ENCODE measurements around the gene SCLY. TPM values are rescaled to one million over a fixed set of nuclear protein-coding genes. Genes with fewer than 3 reads are reported as not detected.

The SCLY gene
- total RNA-seq, 1 donor from 2014 or later: 21.6 TPM

DNA sequence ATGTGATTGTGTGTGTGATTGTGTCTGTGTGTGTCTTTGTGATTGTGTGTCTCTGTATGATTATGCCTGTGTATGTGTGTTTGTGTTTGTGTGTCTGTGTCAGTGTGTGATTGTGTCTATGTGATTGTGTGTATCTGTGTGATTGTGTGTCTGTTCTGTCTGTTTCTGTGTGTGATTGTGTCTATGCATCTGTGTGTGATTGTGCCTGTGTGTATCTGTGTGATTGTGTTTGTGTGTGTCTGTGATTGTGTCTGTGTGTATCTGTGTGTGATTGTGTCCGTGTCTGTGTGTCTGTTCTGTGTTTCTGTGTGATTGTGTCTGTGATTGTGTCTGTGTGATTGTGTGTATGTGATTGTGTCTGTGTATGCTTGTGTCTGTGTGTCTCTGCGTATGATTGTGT is 65.5 kb downstream of the SCLY start:
- no peak for DNase-seq (ENCODE audit: low spot score)

- no peak for DNase-seq (ENCODE audit: low spot score)
Measured at GRCh38 chr2:238126775-238127164, 66.0 kb downstream of the SCLY start.

GRCh38 chr2:238127165-238128060 is 66.6 kb downstream of the SCLY start:
- peak; percentile 65 for DNase-seq (ENCODE audit: low spot score)

- DNase-seq (ENCODE audit: low spot score): no peak
Measured at GRCh38 chr2:238128061-238128440, 67.2 kb downstream of the SCLY start.

GRCh38 chr2:238128534-238129001 is 67.8 kb downstream of the SCLY start:
- no peak for DNase-seq (ENCODE audit: low spot score)

- DNase-seq (ENCODE audit: low spot score): no peak
Measured at GRCh38 chr2:238129166-238130010, 68.6 kb downstream of the SCLY start.

DNA sequence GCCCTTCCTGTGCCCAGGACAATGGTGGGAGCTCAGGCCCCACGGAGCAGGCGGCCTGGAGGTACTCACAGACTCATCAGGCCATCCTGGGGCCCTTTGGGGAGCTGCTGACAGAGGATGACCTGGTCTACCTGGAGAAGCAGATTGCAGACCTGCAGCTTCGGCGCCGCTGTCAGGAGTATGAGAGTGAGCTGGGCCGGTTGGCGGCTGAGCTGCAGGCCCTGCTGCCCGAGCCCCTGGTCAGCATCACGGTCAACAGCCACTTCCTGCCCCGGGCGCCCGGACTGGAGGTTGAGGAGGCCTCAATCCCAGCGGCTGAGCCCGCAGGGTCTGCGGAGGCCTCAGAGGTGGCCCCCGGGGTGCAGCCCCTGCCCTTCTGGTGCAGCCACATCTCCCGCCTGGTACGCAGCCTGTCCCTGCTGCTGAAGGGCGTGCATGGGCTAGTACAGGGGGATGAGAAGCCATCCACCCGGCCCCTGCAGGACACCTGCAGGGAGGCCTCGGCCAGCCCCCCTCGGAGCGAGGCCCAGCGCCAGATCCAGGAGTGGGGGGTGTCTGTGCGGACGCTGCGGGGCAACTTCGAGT is 69.4 kb downstream of the SCLY start:
- no peak for DNase-seq (ENCODE audit: low spot score)

DNA sequence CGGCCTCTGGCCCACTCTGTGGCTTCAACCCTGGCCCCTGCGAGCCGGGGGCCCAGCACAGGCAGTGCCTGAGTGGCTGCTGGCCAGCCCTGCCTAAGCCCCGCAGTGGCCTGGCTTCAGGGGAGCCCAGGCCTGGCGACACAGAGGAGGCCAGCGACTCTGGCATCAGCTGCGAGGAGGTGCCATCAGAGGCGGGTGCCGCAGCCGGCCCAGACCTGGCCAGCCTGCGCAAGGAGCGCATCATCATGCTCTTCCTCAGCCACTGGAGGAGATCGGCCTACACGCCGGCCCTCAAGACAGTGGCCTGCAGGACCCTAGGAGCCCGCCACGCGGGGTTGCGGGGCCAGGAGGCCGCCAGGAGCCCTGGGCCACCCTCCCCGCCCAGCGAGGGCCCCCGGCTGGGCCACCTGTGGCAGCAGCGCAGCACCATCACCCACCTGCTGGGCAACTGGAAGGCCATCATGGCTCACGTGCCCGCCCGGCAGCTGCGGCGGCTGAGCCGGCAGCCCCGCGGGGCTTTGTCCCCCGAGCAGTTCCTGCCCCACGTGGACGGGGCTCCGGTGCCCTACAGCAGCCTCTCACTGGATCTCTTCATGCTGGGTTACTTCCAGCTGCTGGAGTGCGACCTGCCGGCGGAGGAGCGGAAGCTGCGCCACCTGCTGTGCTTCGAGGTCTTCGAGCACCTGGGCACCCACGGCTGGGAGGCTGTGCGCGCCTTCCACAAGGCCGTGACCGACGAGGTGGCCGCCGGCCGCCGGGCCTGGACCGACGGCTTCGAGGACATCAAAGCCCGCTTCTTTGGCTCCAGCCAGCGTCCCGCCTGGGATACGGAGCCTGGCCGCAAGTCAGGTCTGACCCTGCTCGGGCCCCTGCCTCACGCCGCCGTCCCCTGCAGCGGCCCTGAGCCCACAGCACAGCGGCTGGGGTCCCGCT is 70.2 kb downstream of the SCLY start:
- no peak for DNase-seq (ENCODE audit: low spot score)

GRCh38 chr2:238131761-238132462 is 71.1 kb downstream of the SCLY start:
- DNase-seq (ENCODE audit: low spot score): no peak

DNA sequence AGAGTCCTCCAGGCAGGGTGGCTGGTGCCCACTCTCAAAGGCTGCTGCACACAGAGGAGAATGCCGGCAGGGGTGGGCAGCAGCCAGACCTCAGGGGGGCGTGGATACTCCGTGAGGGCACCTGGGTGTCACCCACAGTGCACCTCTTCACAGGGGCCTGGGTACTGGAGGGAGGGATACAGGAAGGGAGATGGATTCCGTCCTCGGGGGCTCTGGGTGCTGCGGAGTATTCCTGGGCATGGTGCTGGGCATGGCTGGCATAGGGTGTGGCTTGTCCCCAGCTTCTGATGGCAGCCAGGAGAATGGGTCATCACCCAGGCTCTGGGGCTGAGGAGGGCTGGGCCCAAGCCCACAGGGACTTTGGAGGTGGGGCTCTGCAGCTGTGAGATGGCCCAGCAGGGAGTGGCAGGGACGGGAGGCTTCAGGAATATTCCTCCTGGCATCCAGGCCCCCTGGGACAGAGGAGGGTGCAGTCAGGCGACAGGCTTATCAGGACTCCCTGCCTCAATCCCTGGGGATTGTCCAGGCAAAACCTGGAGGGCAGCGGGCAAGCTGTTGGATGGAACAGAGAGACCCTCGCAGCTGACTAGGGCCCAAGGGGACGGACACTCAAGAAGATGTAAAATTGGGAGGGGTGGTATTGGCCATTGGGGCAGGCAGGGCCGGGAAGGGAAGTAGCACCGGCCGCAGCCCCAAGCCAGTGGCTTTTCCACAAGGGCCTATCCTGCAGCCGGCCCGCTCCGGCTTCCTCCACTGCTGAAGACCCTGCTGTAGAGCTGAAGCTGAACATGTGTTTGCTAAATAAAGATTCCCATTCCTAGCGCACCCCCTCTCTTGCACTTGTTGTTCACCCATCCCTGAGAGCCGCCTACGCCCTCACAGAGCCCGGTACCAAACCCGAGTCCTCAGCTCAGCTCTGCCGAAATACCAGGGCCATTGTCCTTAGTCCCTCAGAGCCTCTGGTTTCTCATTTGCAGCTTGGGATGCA is 72.0 kb downstream of the SCLY start:
- DNase-seq (ENCODE audit: low spot score): no peak

DNA sequence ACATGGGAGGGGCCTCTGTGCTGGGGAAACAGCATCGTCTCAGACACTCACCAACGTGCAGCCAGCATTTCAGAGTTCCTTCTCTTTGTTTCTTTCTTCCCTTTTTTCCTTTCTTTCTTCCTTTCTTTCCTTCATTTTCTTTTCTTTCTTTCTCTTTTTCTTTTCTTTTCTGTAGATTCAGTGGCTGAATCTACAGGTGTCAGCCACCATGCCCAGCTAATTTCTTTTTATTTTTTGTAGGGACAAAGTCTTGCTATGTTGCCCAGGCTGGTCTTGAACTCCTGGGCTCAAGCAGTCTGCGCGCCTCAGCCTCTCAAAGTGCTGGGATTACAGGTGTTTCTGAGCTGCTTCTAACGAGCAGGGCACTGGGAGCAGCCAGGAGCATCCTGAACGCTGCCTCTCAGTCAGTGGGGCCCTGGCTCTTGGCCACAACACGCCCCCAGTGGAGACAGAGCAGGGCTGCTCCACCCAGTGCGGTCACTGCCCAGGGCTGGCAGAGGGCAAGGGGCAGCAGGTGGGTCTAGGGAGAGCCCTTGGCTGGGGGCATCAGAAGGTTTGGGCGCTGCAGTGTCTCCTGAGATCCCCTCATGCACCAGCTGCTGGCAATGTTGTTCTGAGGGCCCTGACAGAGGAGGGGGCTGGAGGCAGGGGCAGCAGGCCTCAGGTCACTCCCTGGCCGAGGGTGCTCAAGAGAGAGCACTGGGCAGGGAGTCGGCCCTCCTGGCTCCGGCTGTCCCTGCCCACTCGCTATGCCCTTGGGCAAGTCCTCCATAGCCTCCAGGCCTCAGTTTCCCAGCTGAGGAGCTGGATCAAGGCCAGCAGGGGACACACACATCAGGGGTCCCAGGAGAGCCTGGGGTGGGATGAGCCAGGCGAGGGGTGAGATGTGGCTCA is 72.9 kb downstream of the SCLY start:
- DNase-seq (ENCODE audit: low spot score): no peak

DNA sequence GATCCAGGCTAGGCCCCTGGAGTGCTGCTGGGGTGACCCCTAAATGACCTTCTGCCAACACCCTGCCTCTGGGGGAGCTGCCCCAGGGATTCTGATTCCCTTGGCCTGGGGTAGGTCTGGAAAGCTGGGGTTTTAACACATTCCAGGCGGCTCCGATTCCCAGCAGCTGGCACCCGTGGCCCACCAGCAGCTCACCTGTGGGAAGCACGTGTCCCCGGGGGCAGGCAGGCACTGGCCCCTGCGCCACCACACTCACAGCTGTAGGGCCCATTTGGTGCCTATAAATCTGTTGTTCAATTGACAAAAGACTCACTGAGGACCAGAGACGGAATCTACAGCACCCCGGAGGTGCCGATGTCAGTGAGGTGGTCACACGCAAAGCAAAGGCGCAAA is 73.6 kb downstream of the SCLY start:
- no peak for DNase-seq (ENCODE audit: low spot score)

- DNase-seq (ENCODE audit: low spot score): no peak
Measured at GRCh38 chr2:238135601-238136150, 74.9 kb downstream of the SCLY start.

DNA sequence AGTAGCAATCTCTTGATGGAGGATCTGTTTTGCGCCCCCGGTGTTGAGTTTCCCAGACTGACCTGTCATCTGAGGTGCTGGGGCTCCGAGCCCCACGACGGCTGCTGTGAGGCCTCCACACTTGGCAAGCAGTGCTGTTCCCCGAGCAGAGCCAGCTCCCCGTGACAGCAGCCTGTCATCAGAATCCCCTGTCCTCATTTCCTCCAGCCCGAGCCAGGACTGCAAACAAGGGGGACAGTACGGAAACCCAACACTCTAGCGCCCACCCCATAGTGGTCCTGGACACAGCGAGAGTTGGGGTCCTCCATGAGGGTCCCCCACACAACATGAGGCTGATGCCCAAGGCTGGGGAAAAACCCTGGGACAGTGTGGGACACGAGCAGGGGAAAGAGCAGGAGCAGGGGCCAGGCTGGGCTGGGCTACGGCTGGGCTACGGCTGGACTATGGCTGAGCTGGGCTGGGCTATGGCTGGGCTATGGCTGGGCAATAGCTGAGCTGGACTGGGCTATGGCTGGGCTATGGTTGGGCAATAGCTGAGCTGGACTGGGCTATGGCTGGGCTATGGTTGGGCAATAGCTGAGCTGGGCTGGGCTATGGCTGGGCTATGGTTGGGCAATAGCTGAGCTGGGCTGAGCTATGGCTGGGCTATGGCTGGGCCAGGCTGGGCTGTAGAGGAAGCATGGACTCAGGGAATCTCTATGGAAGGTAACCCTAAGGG is 76.2 kb downstream of the SCLY start:
- DNase-seq (ENCODE audit: low spot score): peak; percentile 56

- DNase-seq (ENCODE audit: low spot score): no peak
Measured at GRCh38 chr2:238137885-238138284, 77.1 kb downstream of the SCLY start.

DNA sequence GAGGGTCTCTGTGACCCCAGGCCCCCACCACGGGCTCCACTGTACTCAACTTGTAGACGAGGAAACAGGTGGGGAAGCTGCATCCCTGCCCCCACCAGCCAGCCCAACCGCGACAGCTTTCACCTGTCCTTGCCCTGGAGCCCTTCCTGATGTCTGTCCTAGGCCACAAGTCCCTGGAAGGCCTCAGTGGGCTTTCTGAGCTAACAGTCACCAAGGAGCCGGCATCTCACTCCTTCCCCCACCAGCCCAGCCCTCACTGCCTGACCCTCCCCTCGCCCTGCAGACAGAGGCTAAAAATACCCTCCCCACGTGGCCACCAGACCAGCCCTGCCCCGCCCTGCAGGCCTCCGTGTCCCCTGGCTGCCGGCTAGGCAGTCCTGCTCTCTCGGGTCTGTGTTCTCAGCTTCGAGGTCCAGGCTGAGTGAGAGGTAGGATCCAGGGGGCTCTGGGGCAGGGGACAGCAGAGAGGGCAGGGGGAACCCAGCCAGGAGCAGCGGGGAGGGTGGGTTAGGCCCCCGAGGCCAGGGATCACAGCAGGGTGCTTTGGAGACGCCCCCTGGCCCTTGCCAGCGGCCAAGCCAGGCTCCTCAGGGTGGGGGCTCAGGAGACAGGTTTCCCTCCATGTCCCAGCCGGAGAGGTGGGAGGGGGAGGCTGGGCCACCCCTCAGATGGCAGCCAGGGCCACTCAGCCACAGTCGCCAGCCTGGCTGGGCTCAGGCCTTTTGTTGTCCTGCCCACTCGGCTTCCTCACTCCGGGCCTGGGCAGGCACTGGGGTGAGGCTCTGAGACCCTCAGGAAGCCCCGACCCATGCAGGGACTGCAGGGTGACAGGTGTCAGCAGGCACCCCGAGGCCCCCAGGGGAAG is 77.8 kb downstream of the SCLY start, which contains the start of gene KLHL30:
Gene KLHL30, plus strand, starts transcription at position 338 of the 865 bp plus-strand sequence. CDS start 2,087 bp downstream, outside the sequence.
- DNase-seq (ENCODE audit: low spot score): no peak

All from ureter (tissue), 1 donor.